HG03045 (cell line): ENCODE data around the gene ADGRD1.

Experiments
- ATAC-seq: cut with Tn5 transposase; IDR thresholded peaks from one replicate; pipeline ENCODE4 v1.9.1; 2021; ENCODE audit warnings: mild to moderate bottlenecking, moderate library complexity; ENCODE audit not compliant: unreplicated experiment

Gene ADGRD1

GRCh38 chr12:131005161-131006035 is 51.7 kb downstream of the ADGRD1 start:
- no peak for ATAC-seq

- ATAC-seq: no peak
These were observed 52.5 kb downstream of the ADGRD1 start for GRCh38 chr12:131006036-131006735.

GRCh38 chr12:131007031-131007739 is 53.5 kb downstream of the ADGRD1 start:
- no peak for ATAC-seq

GRCh38 chr12:131007740-131008117 is 54.0 kb downstream of the ADGRD1 start:
- ATAC-seq: no peak

- no peak for ATAC-seq
These were observed 54.6 kb downstream of the ADGRD1 start for GRCh38 chr12:131008131-131008912.

GRCh38 chr12:131008913-131009270 is 55.2 kb downstream of the ADGRD1 start:
- ATAC-seq: no peak

GRCh38 chr12:131009595-131010395 is 56.1 kb downstream of the ADGRD1 start:
- no peak for ATAC-seq

- no peak for ATAC-seq
These were observed 56.9 kb downstream of the ADGRD1 start for GRCh38 chr12:131010396-131011131.

- no peak for ATAC-seq
These were observed 57.7 kb downstream of the ADGRD1 start for GRCh38 chr12:131011165-131012079.

GRCh38 chr12:131012279-131013069 is 58.8 kb downstream of the ADGRD1 start:
- no peak for ATAC-seq

- ATAC-seq: no peak
These were observed 59.4 kb downstream of the ADGRD1 start for GRCh38 chr12:131013118-131013517.

GRCh38 chr12:131014343-131014742 is 60.6 kb downstream of the ADGRD1 start:
- ATAC-seq: no peak

GRCh38 chr12:131015581-131016337 is 62.1 kb downstream of the ADGRD1 start:
- no peak for ATAC-seq

GRCh38 chr12:131017477-131017991 is 63.8 kb downstream of the ADGRD1 start:
- no peak for ATAC-seq

- ATAC-seq: no peak
These were observed 64.4 kb downstream of the ADGRD1 start for GRCh38 chr12:131018019-131018620.

- ATAC-seq: no peak
These were observed 65.2 kb downstream of the ADGRD1 start for GRCh38 chr12:131018808-131019397.
